GM19239 (cell line): ENCODE data around the gene SMYD1.

ENCODE experiments used
- DNase-seq: peaks from one replicate; pipeline ENCODE4 v3.0.0; 2011; ENCODE audit warnings: low spot score; ENCODE audit not compliant: insufficient read length
- FAIRE-seq: peaks from 2 replicates; lab custom pipeline; 2011; peaks lifted over from hg19 to GRCh38; lab: Jason Lieb, UNC

SMYD1 gene

GRCh38 chr2:88133875-88134274 lies 66.2 kb downstream of the SMYD1 start:
- no peak for FAIRE-seq

GRCh38 chr2:88136817-88137216 lies 69.2 kb downstream of the SMYD1 start:
- FAIRE-seq (no peak), DNase-seq (no peak)

More at GRCh38 chr2:88133875-88134274, 66.2 kb downstream of the SMYD1 start:
- no peak for DNase-seq

- FAIRE-seq, result no peak
- DNase-seq, result no peak
These were observed 70.2 kb downstream of the SMYD1 start for GRCh38 chr2:88137833-88138232.

GRCh38 chr2:88139203-88139702 lies 71.6 kb downstream of the SMYD1 start:
- FAIRE-seq (no peak), DNase-seq (no peak)

GRCh38 chr2:88139804-88140203 lies 72.2 kb downstream of the SMYD1 start:
- FAIRE-seq (no peak), DNase-seq (no peak)

GRCh38 chr2:88141952-88142351 lies 74.3 kb downstream of the SMYD1 start:
- FAIRE-seq (no peak), DNase-seq (no peak)

GRCh38 chr2:88144271-88144670 lies 76.6 kb downstream of the SMYD1 start:
- no peak for FAIRE-seq
- no peak for DNase-seq

- FAIRE-seq, result no peak
- no peak for DNase-seq
These were observed 77.4 kb downstream of the SMYD1 start for GRCh38 chr2:88144914-88145497.

GRCh38 chr2:88146590-88146989 lies 79.0 kb downstream of the SMYD1 start:
- DNase-seq (no peak), FAIRE-seq (no peak)

GRCh38 chr2:88147145-88147544 lies 79.5 kb downstream of the SMYD1 start:
- no peak for FAIRE-seq

GRCh38 chr2:88148929-88149438 lies 81.4 kb downstream of the SMYD1 start:
- no peak for FAIRE-seq
- no peak for DNase-seq

More at GRCh38 chr2:88147145-88147544, 79.5 kb downstream of the SMYD1 start:
- DNase-seq, result no peak

- FAIRE-seq, result no peak
- DNase-seq, result no peak
These were observed 91.9 kb downstream of the SMYD1 start for GRCh38 chr2:88159481-88159880.

- peak; percentile 93 for FAIRE-seq
- peak; percentile 41 for DNase-seq
These were observed 92.4 kb downstream of the SMYD1 start for GRCh38 chr2:88159955-88160415.

GRCh38 chr2:88160517-88160916 lies 92.9 kb downstream of the SMYD1 start:
- no peak for DNase-seq
- no peak for FAIRE-seq

GRCh38 chr2:88161446-88162244 lies 94.0 kb downstream of the SMYD1 start:
- FAIRE-seq, result no peak
- no peak for DNase-seq
